Fibroblast of pulmonary artery (primary cell): Measurements from ENCODE around the gene CAPN14.

Experiments used
- DNase-seq: peaks from one replicate; pipeline ENCODE4 v3.0.0-alpha.2; 2010; ENCODE audit warnings: low read depth
- H3K4me3 ChIP-seq: replicated peaks from 2 replicates; pipeline ENCODE4 v1.5.1; 2011; ENCODE audit warnings: low read depth, mild to moderate bottlenecking, control low read depth, low read length, moderate library complexity
- TF ChIP-seq, protein P1 (sequence below): IDR thresholded peaks from 2 replicates; pipeline ENCODE4 v1.5.1; 2011; ENCODE audit warnings: mild to moderate bottlenecking, control low read depth, low read length, inconsistent platforms; ENCODE audit errors: missing control alignments

Gene CAPN14

DNA sequence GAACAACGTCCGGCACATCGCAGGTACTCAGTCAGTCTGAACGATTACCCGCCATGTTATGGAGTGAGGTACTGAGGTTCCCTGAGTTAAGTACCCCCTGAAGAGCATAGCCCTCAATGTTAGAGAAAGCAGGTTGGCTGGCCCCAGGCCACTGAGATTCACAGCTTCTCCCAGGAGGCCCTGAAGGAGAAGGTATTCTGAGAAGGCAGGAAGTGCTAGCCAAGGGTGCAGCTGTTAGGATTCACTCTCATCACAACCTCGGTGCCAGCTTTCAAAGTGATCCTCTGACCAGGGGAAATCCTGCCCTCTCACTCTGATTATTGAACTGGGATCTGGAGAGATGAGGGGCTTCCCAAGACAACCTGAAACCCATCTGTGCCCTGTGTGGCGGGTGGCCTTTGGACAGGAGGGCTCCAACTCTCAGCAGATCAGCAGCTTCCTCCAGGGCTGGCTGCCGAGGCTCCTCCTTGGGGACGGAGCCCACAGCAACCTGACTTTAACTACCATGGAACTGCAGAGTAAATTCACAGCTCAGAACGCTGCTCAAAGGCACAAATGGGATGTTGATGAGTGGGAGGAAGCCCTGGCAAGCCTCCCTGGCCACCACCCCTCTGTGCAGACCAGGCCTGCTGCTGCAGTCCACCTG lies 24.4 kb upstream of the CAPN14 start:
- H3K4me3 ChIP-seq: no peak overlapping the region
- no peak for DNase-seq
- TF ChIP-seq, protein P1, sequence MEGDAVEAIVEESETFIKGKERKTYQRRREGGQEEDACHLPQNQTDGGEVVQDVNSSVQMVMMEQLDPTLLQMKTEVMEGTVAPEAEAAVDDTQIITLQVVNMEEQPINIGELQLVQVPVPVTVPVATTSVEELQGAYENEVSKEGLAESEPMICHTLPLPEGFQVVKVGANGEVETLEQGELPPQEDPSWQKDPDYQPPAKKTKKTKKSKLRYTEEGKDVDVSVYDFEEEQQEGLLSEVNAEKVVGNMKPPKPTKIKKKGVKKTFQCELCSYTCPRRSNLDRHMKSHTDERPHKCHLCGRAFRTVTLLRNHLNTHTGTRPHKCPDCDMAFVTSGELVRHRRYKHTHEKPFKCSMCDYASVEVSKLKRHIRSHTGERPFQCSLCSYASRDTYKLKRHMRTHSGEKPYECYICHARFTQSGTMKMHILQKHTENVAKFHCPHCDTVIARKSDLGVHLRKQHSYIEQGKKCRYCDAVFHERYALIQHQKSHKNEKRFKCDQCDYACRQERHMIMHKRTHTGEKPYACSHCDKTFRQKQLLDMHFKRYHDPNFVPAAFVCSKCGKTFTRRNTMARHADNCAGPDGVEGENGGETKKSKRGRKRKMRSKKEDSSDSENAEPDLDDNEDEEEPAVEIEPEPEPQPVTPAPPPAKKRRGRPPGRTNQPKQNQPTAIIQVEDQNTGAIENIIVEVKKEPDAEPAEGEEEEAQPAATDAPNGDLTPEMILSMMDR: no peak

DNA sequence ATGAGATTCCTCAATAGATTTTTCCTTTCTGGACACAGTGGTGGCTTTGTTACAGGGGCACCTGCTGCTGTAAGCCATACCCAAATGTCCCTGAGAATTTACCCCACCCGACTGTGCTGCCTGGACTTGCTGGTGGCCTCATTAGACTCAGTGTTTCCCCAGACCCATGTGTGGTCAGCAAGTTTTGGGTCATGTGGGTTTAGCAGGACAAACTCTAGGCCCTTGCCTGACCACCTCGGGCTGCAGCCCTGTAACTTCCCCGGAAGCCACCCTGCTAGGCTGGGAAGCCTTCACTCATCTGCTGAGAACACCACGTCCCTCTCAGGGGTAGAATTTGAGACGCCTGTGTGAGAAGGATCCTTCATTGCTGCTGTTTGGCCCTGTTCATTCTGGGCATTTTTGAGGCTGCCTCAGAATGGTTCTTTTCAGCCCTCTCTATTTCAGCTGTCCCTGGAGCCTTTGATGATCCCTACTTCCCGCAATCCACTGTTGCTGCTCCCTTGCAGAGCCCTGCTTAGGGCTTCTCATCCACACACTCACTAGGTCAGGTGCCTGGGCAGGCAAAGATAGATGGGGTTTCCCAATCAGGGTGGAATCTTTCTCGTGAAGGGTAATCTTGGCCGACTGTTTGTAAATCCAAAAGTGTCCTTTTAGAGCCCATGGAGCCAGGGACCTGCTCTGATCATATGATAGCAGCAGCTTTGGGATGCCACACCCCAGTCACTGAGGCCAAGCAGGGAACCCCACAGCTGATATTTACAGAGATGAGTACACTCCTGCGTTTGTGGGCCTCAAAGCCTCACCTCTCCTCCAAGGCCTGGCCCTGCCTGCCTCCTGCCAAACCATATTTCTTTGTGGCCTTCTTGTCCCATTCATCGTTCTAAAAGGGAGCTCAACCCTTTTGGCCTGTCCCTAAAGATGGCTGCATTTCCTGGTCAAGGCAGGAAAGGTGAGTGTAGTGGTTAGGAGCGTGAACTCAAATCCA lies 23.4 kb upstream of the CAPN14 start:
- TF ChIP-seq, protein P1: no peak
- no peak overlapping the region for H3K4me3 ChIP-seq
- no peak for DNase-seq

DNA sequence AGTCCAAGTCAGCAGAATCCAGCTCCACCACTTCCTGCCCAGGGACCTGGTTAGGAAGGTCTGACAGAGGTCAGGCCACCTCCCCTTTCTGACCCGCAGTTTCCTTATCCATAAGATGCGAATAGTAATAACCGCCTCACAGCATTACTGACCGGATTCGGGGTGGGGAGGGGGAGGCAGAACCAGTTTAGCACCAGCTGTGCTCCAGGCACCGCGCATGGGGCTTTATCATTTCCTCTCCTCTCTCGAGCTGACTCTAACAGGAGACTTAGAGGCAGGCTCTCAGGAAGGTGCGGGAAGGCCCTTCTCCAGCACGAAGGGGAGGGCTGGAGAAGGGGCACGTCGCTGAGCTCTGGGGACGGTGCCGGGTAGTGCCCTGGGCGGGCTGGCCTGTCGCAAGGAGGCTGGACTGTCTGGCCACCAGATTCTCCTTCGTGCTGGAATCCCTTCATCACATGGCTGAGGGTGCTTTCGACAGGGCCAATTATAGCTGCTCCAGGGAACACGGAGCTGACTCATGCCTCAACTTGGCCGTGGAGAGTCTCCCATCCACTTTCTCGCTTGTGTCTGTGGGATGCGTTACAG lies 22.4 kb upstream of the CAPN14 start:
- peak; percentile 58 for DNase-seq
- H3K4me3 ChIP-seq: no peak overlapping the region
- TF ChIP-seq, protein P1: no peak

DNA sequence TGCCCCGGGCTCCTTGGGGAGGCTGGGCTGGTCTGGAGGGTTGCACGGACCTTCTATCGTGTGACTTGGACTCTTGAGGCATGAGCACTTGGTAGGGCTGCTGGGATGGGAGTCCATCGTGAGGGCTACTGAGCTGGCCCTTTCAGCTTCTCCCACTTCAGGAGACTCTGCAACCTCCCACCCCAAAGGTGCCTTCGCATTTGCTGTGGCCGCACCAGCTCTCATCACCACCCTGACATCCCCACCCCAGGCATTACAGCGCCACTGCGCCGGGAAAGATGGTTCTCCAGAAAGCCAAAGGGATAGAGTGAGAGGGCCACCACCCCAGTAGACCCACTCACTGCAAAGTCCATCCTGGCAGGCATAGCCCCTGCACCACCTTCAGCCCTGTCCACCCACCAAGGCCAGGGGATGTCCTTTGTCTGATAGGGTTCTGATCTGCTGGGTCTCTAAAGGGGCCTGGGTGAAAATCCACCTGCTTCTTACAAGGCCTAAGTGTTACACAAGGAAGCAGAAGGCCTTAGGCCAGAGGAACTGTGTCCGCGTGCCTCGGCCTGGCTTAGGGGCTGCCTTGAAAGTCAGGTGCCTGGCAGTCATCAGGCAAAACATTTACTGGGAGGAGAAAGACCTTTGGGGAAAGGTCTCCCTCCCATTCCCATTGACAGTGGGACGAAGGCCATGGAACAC lies 21.7 kb upstream of the CAPN14 start:
- TF ChIP-seq, protein P1: no peak
- no peak for DNase-seq
- H3K4me3 ChIP-seq: no peak overlapping the region

DNA sequence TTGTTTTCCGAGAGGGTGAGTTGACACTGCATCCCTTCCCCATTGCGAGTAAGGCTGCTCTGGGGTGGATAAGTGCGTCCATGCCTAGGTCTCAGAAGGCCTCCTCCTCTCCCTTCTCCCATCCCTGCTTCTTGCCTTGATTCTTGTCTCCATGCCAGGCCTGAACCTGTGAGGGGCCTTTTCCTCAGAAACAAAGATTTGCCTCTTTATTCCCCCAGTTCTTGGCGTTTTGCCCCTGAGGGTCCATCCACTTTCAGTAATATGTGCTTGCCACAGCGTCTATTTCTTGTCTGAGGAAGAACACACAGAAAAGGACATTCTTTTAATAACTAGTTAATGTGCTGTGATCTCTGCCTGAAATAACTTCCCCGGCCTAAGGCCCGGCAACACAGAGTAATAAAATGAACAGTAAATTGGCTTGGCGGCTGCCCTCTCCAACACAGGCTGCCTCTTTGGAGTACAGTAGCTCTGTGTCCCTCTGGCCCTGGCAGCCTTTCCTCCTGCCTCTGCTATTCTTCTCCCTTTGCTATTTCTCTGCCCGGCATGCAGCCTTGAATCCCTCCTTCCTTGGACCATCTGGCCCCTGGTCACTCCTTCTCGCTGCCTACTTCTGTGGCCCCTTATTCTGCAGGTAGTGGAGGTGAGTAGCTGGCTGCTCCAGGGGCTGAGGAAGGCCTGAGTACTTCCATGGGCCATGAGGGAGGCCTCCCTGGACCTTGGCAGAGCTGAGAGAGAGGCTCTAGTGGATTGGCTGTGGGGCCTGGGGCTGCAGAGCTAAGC lies 21.0 kb upstream of the CAPN14 start:
- TF ChIP-seq, protein P1: no peak
- no peak for DNase-seq
- H3K4me3 ChIP-seq: no peak overlapping the region
